ENCODE data around the gene GTPBP2. TPM values are rescaled to one million over a fixed set of nuclear protein-coding genes. Genes with fewer than 3 reads are reported as not detected.

GTPBP2 gene
- total and polyA plus RNA-seq, 2 of the 13 experiments (the other 11 are each of a cell fraction or from before 2014, with no cell fraction given), result 26.9 to 88.2 TPM

DNA sequence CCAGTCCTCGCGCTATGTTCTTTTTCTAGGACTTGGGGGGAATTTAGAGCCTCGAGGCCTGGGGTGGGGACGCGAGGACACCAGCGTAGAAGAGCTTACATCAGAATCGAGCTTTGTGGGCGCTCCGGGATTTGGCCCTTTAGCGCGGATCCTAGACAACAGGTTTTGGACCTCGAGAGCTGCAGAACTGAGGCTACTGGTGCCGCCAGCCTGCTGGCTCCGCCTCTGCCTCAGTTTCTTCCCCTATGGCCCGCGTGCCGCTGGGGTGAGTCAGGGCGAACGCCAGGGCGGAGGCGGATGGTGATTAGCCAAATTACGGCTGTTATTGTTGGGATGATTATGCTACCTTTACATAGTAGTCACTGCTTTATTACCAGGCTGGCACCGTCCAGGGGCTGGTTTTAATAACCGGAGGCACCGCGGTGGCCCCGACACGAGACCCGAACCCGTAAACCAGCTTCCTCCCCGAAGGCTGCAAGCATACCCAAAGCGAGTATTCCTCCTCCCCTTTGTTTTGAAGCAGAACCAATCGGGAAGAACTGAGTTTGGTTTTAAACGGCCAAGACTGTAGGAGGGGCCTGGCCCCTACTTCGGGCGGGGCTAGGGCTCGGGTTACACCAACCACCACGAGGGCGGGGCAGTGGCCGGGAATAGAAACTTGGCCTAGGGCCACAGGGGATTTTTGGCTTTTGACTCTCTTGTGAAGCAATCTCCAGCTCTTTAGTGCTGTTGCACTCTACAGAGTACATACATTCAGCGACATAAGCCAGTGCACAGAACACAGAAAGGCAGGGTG is 639 bp upstream of the GTPBP2 start (continued):
- TF ChIP-seq NFE2L1 (CRISPR knock-in tag; IDR thresholded peaks at IDR 0.05; ENCODE audit: borderline replicate concordance) (no peak), XBP1 (CRISPR knock-in tag; IDR thresholded peaks at IDR 0.05) (0 out of 2 replicates have a peak, but pooled peaks have one; percentile 56), ZNF44 (CRISPR knock-in tag; IDR thresholded peaks at IDR 0.05) (0 out of 2 replicates have a peak, but pooled peaks have one; percentile 65), NFE2L2 (IDR thresholded peaks at IDR 0.05; ENCODE audit: low read length) (no peak), KMT2B (CRISPR knock-in tag; IDR thresholded peaks at IDR 0.05) (peak; percentile 11; the same call in 1 of the 2 replicates), PPARG (CRISPR knock-in tag; conservative IDR thresholded peaks at IDR 0.05) (peak; percentile 49), KLF6 (CRISPR knock-in tag; IDR thresholded peaks at IDR 0.05) (no peak; the same call in 1 of the 2 replicates), ZSCAN20 (CRISPR knock-in tag; IDR thresholded peaks at IDR 0.05; ENCODE audit: borderline replicate concordance) (0 out of 2 replicates have a peak, but pooled peaks have one; percentile 40), SMAD9 (CRISPR knock-in tag; IDR thresholded peaks at IDR 0.05) (no peak), ZNF333 (CRISPR knock-in tag; IDR thresholded peaks at IDR 0.05; ENCODE audit: borderline replicate concordance) (peak; percentile 72), ERF (CRISPR knock-in tag; IDR thresholded peaks at IDR 0.05) (peak; percentile 93), ZKSCAN5 (CRISPR knock-in tag; IDR thresholded peaks at IDR 0.05) (no peak), MEIS1 (CRISPR knock-in tag; IDR thresholded peaks at IDR 0.05; ENCODE audit: borderline replicate concordance) (no peak; the same call in 1 of the 2 replicates)
- TF ChIP-seq, protein P1, sequence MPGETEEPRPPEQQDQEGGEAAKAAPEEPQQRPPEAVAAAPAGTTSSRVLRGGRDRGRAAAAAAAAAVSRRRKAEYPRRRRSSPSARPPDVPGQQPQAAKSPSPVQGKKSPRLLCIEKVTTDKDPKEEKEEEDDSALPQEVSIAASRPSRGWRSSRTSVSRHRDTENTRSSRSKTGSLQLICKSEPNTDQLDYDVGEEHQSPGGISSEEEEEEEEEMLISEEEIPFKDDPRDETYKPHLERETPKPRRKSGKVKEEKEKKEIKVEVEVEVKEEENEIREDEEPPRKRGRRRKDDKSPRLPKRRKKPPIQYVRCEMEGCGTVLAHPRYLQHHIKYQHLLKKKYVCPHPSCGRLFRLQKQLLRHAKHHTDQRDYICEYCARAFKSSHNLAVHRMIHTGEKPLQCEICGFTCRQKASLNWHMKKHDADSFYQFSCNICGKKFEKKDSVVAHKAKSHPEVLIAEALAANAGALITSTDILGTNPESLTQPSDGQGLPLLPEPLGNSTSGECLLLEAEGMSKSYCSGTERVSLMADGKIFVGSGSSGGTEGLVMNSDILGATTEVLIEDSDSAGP (CRISPR knock-in tag; IDR thresholded peaks at IDR 0.05; ENCODE audit: borderline replicate concordance), result peak; percentile 87
- TF ChIP-seq, protein P2, sequence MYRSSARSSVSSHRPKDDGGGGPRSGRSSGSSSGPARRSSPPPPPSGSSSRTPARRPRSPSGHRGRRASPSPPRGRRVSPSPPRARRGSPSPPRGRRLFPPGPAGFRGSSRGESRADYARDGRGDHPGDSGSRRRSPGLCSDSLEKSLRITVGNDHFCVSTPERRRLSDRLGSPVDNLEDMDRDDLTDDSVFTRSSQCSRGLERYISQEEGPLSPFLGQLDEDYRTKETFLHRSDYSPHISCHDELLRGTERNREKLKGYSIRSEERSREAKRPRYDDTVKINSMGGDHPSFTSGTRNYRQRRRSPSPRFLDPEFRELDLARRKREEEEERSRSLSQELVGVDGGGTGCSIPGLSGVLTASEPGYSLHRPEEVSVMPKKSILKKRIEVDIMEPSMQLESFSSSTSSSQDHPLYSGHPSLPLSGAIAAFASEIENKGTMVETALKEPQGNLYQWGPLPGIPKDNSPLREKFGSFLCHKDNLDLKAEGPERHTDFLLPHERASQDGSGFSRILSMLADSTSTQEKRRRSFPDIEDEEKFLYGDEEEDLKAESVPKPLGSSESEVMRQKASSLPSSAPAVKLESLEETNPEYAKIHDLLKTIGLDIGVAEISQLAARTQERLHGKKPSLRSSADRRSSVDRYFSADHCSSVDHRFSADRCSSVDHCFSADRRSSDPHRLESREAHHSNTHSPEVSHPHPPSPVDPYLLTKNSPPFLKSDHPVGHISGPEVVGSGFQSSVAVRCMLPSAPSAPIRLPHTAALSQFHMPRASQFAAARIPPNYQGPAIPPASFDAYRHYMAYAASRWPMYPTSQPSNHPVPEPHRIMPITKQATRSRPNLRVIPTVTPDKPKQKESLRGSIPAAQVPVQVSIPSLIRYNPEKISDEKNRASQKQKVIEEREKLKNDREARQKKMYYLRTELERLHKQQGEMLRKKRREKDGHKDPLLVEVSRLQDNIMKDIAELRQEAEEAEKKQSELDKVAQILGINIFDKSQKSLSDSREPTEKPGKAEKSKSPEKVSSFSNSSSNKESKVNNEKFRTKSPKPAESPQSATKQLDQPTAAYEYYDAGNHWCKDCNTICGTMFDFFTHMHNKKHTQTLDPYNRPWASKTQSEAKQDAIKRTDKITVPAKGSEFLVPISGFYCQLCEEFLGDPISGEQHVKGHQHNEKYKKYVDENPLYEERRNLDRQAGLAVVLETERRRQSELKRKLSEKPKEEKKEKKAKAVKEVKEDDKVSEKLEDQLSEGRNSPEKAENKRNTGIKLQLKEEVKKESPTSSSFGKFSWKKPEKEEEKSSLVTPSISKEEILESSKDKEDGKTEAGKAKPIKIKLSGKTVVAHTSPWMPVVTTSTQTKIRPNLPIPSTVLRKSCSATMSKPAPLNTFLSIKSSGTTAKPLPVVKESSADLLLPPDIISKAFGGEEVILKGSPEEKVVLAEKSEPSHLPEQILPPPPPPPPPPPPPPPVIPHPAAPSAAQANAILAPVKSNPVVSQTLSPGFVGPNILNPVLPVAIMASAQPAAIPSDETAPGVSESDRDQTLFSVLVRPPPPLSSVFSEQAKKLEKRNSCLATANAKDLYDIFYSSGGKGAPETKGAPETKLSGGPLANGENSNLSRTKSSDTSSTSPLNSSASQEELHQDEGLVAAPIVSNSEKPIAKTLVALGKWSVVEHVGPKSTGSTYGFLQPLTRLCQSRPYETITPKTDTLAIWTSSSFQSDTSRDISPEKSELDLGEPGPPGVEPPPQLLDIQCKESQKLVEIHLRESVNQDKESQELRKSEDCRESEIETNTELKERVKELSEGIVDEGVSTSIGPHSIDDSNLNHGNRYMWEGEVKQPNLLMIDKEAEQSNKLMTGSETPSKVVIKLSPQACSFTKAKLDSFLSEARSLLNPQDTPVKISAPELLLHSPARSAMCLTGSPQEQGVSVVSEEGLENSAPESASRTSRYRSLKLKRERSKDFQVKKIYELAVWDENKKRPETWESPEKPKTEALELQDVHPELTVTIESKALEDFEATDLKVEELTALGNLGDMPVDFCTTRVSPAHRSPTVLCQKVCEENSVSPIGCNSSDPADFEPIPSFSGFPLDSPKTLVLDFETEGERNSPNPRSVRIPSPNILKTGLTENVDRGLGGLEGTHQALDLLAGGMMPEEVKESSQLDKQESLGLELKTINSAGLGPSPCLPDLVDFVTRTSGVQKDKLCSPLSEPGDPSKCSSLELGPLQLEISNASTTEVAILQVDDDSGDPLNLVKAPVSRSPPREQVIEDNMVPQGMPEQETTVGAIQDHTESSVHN (CRISPR knock-in tag; IDR thresholded peaks at IDR 0.05), result peak; percentile 47; the same call in 1 of the 2 replicates
- TF ChIP-seq, protein P3, sequence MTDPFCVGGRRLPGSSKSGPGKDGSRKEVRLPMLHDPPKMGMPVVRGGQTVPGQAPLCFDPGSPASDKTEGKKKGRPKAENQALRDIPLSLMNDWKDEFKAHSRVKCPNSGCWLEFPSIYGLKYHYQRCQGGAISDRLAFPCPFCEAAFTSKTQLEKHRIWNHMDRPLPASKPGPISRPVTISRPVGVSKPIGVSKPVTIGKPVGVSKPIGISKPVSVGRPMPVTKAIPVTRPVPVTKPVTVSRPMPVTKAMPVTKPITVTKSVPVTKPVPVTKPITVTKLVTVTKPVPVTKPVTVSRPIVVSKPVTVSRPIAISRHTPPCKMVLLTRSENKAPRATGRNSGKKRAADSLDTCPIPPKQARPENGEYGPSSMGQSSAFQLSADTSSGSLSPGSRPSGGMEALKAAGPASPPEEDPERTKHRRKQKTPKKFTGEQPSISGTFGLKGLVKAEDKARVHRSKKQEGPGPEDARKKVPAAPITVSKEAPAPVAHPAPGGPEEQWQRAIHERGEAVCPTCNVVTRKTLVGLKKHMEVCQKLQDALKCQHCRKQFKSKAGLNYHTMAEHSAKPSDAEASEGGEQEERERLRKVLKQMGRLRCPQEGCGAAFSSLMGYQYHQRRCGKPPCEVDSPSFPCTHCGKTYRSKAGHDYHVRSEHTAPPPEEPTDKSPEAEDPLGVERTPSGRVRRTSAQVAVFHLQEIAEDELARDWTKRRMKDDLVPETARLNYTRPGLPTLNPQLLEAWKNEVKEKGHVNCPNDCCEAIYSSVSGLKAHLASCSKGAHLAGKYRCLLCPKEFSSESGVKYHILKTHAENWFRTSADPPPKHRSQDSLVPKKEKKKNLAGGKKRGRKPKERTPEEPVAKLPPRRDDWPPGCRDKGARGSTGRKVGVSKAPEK (CRISPR knock-in tag; IDR thresholded peaks at IDR 0.05; ENCODE audit: borderline replicate concordance), result 0 out of 2 replicates have a peak, but pooled peaks have one; percentile 29
